Stomach (tissue), 9 donors: ENCODE results near the gene PMEPA1. TPM values are rescaled to one million over a fixed set of nuclear protein-coding genes. Genes with fewer than 3 reads are reported as not detected.

ENCODE experiments used
- DNase-seq, 2 donors: peaks; one replicate each; pipeline versions ENCODE4 v3.0.0 to v3.0.0-alpha.2; 2013 to 2019
- H3K27ac ChIP-seq, 5 donors: fragments of 200-600 bp in 4 of 5; sonication (generic) in 4 of 5; one replicate each; pipeline ENCODE4 v1.5.1; 2013 to 2019; ENCODE audit warnings: mild to moderate bottlenecking in 1 of 5, moderate library complexity in 1 of 5
- H3K27me3 ChIP-seq, 3 donors: fragments of 200-600 bp; sonication (generic); one replicate each; pipeline ENCODE4 v1.5.1; 2017 to 2019; ENCODE audit warnings: mixed run types in 1 of 3
- H3K36me3 ChIP-seq, 4 donors: fragments of 200-600 bp; sonication (generic); 1 replicate in 3 of 4; 2 replicates in 1 of 4; pipeline ENCODE4 v1.5.1; 2016 to 2019
- H3K4me1 ChIP-seq, 4 donors: fragments of 200-600 bp; sonication (generic); one replicate each; pipeline ENCODE4 v1.5.1; 2016 to 2019
- H3K4me3 ChIP-seq, 4 donors: fragments of 200-600 bp; sonication (generic) in 3 of 4; one replicate each; pipeline ENCODE4 v1.5.1; 2016 to 2019; ENCODE audit warnings: mild to moderate bottlenecking in 1 of 4
- H3K9me3 ChIP-seq, 4 donors: fragments of 200-600 bp; sonication (generic); one replicate each; pipeline ENCODE4 v1.5.1; 2016 to 2019
- EP300 ChIP-seq: sonication (generic); formaldehyde crosslinking; IDR thresholded peaks from one replicate; pipeline ENCODE4 v1.6.1; 2017; ENCODE audit warnings: antibody characterized with exemption
- POLR2A ChIP-seq, 4 donors: fragments of 450-650 bp; IDR thresholded peaks; one replicate each; pipeline ENCODE4 v1.6.1; 2016; ENCODE audit warnings: antibody characterized with exemption in 4 of 4, control low read depth in 2 of 4, mild to moderate bottlenecking in 1 of 4, moderate library complexity in 1 of 4
- POLR2AphosphoS5 ChIP-seq, 3 donors: sonication (generic); formaldehyde crosslinking; IDR thresholded peaks; one replicate each; pipeline ENCODE4 v1.6.1; 2016; ENCODE audit warnings: antibody characterized with exemption in 3 of 3
- WGBS, 5 donors: extraction: QIAGEN DNeasy Blood & Tissue Kit in 3 of 5; methylation state at CpG; one replicate each; pipeline versions ENCODE4 v1.1.5 to v1.1.7; 2013 to 2018; 5-methylcytosine and 5-hydroxymethylcytosine counted together
- intact Hi-C: fragments of 100-400 bp; cut with DNase I; formaldehyde crosslinking; loops from one replicate; pipeline ENCODE4 v1.15.1; 2023; ENCODE audit warnings: low total_unique reads
- polyA plus RNA-seq, 3 donors: library from polyadenylated mRNA; stranded (reverse); fragments of 200-250 nt; gene quantifications; one replicate each; pipeline ENCODE4 v1.2.3, GENCODE V29; 2013
- total RNA-seq, 5 donors: library from RNA; depleted of rRNA; stranded (reverse); fragments of >200 nt; gene quantifications; one replicate each; pipeline versions ENCODE4 v1.1.0 to v1.2.3, GENCODE V29; 2014 to 2016
- TF ChIP-seq, protein P1 (sequence below), 7 experiments: fragments of 450-650 bp in 4 of 7; fragments of 200-600 bp in 3 of 7; sonication (generic) in 3 of 7; IDR thresholded peaks; one replicate each; pipeline ENCODE4 v1.5.1; 2016 to 2019; ENCODE audit warnings: antibody characterized with exemption in 7 of 7, control low read depth in 2 of 7, mild to moderate bottlenecking in 1 of 7
- donor health status: healthy with polysubstance abuse.
- donor health status: Bipolar disorder and iron deficiency.
- donor health status: healthy.

PMEPA1 gene
- total and polyA plus RNA-seq, 8 donors = 5.3 to 17.2 (median 8.0) TPM; not detected in 1

DNA sequence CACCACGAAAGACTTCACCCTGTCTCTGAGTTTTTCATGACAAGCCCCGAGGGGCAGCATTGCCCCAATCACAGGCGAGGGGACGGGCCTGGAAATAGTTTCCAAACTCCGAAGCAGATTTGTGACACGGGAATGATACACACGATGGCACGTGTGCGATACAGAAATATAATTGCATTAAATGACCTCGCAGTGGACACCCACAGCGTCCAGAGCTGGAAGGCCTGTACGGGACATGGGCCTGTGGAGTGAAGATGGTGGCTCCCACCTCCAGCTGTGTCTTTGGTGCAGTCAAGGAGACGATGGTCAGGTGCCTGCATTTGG lies 43.0 kb downstream of the PMEPA1 start:
- 87 to 91% (median 90%) methylated on average over 13 of the region's 13 CpGs for WGBS, 5 donors

GRCh38 chr20:57666106-57666833 lies 43.5 kb downstream of the PMEPA1 start:
- WGBS, 5 donors = 82 to 89% (median 86%) methylated on average over 20 to 21 of the region's 21 CpGs
- Histone ChIP-seq H3K4me1 (peaks cover 0 to 8% (median 6%) of the 10 kb centered on the region in 4 donors), H3K27me3 (no peaks in the 10 kb centered on the region), H3K4me3 (no peak overlapping the region), H3K9me3 (no peaks in the 10 kb centered on the region), H3K27ac (no peak overlapping the region), H3K36me3 (no peaks in the 10 kb centered on the region)
- intact Hi-C loops = no loop called here
- DNase-seq = no peak
- TF ChIP-seq EP300 (no peak), POLR2A (IDR thresholded peaks at IDR 0.05) (no peak), POLR2AphosphoS5 (IDR thresholded peaks at IDR 0.05) (no peak)
- TF ChIP-seq, protein P1, sequence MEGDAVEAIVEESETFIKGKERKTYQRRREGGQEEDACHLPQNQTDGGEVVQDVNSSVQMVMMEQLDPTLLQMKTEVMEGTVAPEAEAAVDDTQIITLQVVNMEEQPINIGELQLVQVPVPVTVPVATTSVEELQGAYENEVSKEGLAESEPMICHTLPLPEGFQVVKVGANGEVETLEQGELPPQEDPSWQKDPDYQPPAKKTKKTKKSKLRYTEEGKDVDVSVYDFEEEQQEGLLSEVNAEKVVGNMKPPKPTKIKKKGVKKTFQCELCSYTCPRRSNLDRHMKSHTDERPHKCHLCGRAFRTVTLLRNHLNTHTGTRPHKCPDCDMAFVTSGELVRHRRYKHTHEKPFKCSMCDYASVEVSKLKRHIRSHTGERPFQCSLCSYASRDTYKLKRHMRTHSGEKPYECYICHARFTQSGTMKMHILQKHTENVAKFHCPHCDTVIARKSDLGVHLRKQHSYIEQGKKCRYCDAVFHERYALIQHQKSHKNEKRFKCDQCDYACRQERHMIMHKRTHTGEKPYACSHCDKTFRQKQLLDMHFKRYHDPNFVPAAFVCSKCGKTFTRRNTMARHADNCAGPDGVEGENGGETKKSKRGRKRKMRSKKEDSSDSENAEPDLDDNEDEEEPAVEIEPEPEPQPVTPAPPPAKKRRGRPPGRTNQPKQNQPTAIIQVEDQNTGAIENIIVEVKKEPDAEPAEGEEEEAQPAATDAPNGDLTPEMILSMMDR (IDR thresholded peaks at IDR 0.05) = no peak

More for the DNA sequence above, 43.0 kb downstream of the PMEPA1 start:
- peaks cover 0 to 8% (median 4%) of the 10 kb centered on the region in 4 donors for H3K4me1 ChIP-seq
- H3K27ac ChIP-seq = no peak overlapping the region
- no peaks in the 10 kb centered on the region for H3K36me3 ChIP-seq
- H3K4me3 ChIP-seq = no peak overlapping the region
- no peaks in the 10 kb centered on the region for H3K27me3 ChIP-seq
- no peak for TF ChIP-seq POLR2AphosphoS5 (IDR thresholded peaks at IDR 0.05)
- TF ChIP-seq, protein P1 (IDR thresholded peaks at IDR 0.05) = no peak
- no peak for TF ChIP-seq POLR2A (IDR thresholded peaks at IDR 0.05)
- no peak for TF ChIP-seq EP300
- intact Hi-C loops = no loop called here
- no peaks in the 10 kb centered on the region for H3K9me3 ChIP-seq
- DNase-seq = no peak

- no peak for DNase-seq
- intact Hi-C loops = no loop called here
- TF ChIP-seq POLR2AphosphoS5 (IDR thresholded peaks at IDR 0.05) (no peak), POLR2A (IDR thresholded peaks at IDR 0.05) (no peak), EP300 (no peak)
- TF ChIP-seq, protein P1 (IDR thresholded peaks at IDR 0.05) = no peak
- Histone ChIP-seq H3K4me1 (peaks cover 0 to 11% (median 8%) of the 10 kb centered on the region in 4 donors), H3K27me3 (no peaks in the 10 kb centered on the region), H3K9me3 (no peaks in the 10 kb centered on the region), H3K4me3 (no peak overlapping the region), H3K27ac (no peak overlapping the region), H3K36me3 (no peaks in the 10 kb centered on the region)
- WGBS, 5 donors = 86 to 95% (median 89%) methylated on average over 8 of the region's 8 CpGs
These were observed 44.2 kb downstream of the PMEPA1 start for GRCh38 chr20:57665589-57665971.

DNA sequence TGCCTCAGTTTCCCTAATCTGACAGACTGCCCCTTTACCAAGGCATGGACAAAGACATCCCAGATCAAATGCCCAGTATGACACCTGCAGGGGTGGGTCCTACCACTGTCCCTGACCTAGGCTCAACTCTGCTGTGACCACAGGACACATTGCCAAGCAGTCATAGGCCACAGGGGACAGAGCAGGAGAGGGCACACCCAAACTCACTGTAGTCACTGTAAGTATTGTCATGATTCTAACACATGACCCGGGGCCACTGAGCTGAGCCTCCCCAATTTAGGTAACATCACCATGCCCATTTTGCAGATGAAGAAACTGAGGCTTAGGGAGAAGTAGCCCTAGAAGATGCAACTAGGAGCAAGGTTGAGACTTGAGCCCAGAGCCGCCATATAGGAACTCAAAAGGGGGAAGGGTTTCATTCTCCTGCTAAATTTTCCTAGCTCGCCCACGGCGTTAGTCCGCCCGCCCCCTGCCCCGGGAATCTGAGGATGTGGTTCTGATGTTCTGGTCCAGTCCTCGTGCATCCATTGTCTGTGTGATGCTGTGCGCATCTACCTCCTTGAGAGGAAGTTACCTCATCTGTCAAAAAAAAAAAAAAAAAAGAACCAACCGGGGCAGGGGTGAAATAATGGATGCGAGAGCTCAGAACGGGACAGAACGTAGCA lies 44.8 kb downstream of the PMEPA1 start:
- Histone ChIP-seq H3K27ac (no peak overlapping the region), H3K9me3 (no peaks in the 10 kb centered on the region), H3K27me3 (no peaks in the 10 kb centered on the region), H3K4me1 (peaks cover 0 to 11% (median 5%) of the 10 kb centered on the region in 4 donors), H3K36me3 (no peaks in the 10 kb centered on the region), H3K4me3 (no peak overlapping the region)
- intact Hi-C loops = no loop called here
- DNase-seq = no peak
- WGBS, 5 donors = 85 to 91% (median 88%) methylated on average over 14 of the region's 14 CpGs
- TF ChIP-seq POLR2AphosphoS5 (IDR thresholded peaks at IDR 0.05) (no peak), POLR2A (IDR thresholded peaks at IDR 0.05) (no peak), EP300 (no peak)
- TF ChIP-seq, protein P1 (IDR thresholded peaks at IDR 0.05) = no peak
